ENCODE data around the gene ZCCHC7. TPM values are rescaled to one million over a fixed set of nuclear protein-coding genes. Genes with fewer than 3 reads are reported as not detected.

Gene ZCCHC7
- total and polyA plus RNA-seq, 2 experiments from 2014 or later, result 29.8 to 38.8 TPM

GRCh38 chr9:37374892-37375291 is 254.5 kb downstream of the ZCCHC7 start:
- H3K27me3 Mint-ChIP-seq (ENCODE audit: insufficient read depth, low read depth, poor library complexity), result peaks cover 1% of the 10 kb centered on the region

More at GRCh38 chr9:37374892-37375291, 254.5 kb downstream of the ZCCHC7 start:
- no peak for ATAC-seq
- no peaks in the 10 kb centered on the region for H3K4me1 ChIP-seq (ENCODE audit: insufficient read depth)
- Mint-ChIP-seq H3K9me3 (no peaks in the 10 kb centered on the region; the same call in 2 of the 3 replicates), H3K4me3 (no peak overlapping the region), H3K27ac (no peak overlapping the region), H3K36me3 (ENCODE audit: low read depth) (no peaks in the 10 kb centered on the region), H3K4me1 (peaks cover 7% of the 10 kb centered on the region; the same call in 2 of the 3 replicates)
- H3K27me3 ChIP-seq (ENCODE audit: insufficient read depth), result no peaks in the 10 kb centered on the region
- no peaks in the 10 kb centered on the region for H3K9me2 ChIP-seq (ENCODE audit: insufficient read depth)
- no peaks in the 10 kb centered on the region for H3F3A ChIP-seq (replicated peaks; ENCODE audit: low read depth)
- DNase-seq (ENCODE audit: low spot score), result no peak
- no peaks in the 10 kb centered on the region for H3K79me2 ChIP-seq (replicated peaks; ENCODE audit: insufficient read depth)
- no peaks in the 10 kb centered on the region for H3K36me3 ChIP-seq (ENCODE audit: insufficient read depth)
- H2AFZ ChIP-seq, result no peak overlapping the region
- H4K20me1 ChIP-seq (replicated peaks; ENCODE audit: insufficient read depth), result no peaks in the 10 kb centered on the region
- no peak overlapping the region for H3K27ac ChIP-seq (ENCODE audit: low read depth)
- no peak overlapping the region for H3K4me2 ChIP-seq
- TF ChIP-seq REST (IDR thresholded peaks at IDR 0.05; ENCODE audit: unreplicated experiment) (no peak), CREB1 (CRISPR knock-in tag; IDR thresholded peaks at IDR 0.05; ENCODE audit: low read depth) (no peak), CTCF (conservative IDR thresholded peaks at IDR 0.05; ENCODE audit: low read depth in 2 of 2) (no peak), ZNF114 (CRISPR knock-in tag; IDR thresholded peaks at IDR 0.05) (no peak), STAT1 (IDR thresholded peaks at IDR 0.05; ENCODE audit: unreplicated experiment) (no peak), ETS1 (IDR thresholded peaks at IDR 0.05) (no peak), EZH2phosphoT487 (IDR thresholded peaks at IDR 0.05; ENCODE audit: unreplicated experiment) (no peak), POLR2AphosphoS5 (IDR thresholded peaks at IDR 0.05; ENCODE audit: low read depth) (no peak), EZH2 (IDR thresholded peaks at IDR 0.05; ENCODE audit: low read depth, unreplicated experiment) (no peak), ZNF462 (CRISPR knock-in tag; IDR thresholded peaks at IDR 0.05) (no peak), ZNF331 (CRISPR knock-in tag; IDR thresholded peaks at IDR 0.05; ENCODE audit: low read depth) (no peak), NANOG (IDR thresholded peaks at IDR 0.05; ENCODE audit: borderline replicate concordance) (no peak), JUNB (IDR thresholded peaks at IDR 0.05; ENCODE audit: unreplicated experiment) (no peak)
- H3K4me3 ChIP-seq, result no peak overlapping the region
